GM06990 (cell line): ENCODE results near the gene TOP2B.

ENCODE experiments used
- DNase-seq: peaks from one replicate; pipeline ENCODE4 v3.0.0-alpha.2; 2011; ENCODE audit not compliant: insufficient read length; ENCODE audit errors: extremely low read depth
- H3K27me3 ChIP-seq: replicated peaks from 2 replicates; pipeline ENCODE4 v1.6.0; 2011; ENCODE audit warnings: low read length; ENCODE audit not compliant: control insufficient read depth, insufficient read depth
- H3K36me3 ChIP-seq: 2 replicates; pipeline ENCODE4 v1.5.1; 2011; ENCODE audit warnings: low read length; ENCODE audit not compliant: control insufficient read depth, insufficient read depth
- H3K4me3 ChIP-seq: replicated peaks from 2 replicates; pipeline ENCODE4 v1.5.1; 2011; ENCODE audit warnings: low read depth, mild to moderate bottlenecking, control low read depth, low read length
- TF ChIP-seq, protein P1 (sequence below): IDR thresholded peaks from 2 replicates; pipeline ENCODE4 v1.5.1; 2011; ENCODE audit warnings: low read length, control low read depth, mild to moderate bottlenecking, inconsistent platforms; ENCODE audit not compliant: insufficient read depth, poor library complexity, severe bottlenecking

Gene TOP2B

DNA sequence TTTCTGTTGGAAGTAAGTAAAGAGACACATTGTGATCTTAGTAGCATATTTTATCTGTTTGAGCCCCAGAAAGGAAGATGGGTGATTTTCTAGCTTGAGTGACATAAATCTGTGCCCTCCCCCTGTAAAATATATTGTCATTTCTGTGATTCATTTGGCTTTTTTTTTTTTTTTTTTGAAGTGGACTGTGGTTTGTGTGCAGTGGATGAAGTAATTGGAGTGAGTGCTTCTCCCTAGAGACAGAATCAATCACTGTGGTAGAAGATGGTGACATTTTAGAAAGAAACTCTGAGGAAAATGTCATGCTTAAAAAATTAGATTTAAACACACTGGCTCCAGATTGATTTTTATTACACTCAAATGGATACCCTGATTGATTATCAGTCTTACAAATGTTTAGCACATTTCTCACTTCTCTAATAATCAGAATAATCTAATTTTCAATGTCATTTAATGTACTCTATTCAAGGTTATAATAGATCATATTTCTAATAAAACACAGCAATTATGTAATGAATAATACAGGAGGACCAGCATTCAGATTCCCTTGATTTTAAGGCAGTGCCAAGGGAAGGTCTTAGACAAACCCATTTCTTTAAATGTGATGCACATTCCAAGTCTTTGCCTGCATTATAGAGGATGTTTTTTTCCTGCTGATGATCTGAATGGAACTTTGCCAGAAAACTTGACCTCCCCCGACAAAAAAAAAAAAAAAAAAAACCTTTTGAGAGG, 116.6 kb downstream of the TOP2B start:
- H3K4me3 ChIP-seq = no peak overlapping the region
- DNase-seq = no peak
- TF ChIP-seq, protein P1, sequence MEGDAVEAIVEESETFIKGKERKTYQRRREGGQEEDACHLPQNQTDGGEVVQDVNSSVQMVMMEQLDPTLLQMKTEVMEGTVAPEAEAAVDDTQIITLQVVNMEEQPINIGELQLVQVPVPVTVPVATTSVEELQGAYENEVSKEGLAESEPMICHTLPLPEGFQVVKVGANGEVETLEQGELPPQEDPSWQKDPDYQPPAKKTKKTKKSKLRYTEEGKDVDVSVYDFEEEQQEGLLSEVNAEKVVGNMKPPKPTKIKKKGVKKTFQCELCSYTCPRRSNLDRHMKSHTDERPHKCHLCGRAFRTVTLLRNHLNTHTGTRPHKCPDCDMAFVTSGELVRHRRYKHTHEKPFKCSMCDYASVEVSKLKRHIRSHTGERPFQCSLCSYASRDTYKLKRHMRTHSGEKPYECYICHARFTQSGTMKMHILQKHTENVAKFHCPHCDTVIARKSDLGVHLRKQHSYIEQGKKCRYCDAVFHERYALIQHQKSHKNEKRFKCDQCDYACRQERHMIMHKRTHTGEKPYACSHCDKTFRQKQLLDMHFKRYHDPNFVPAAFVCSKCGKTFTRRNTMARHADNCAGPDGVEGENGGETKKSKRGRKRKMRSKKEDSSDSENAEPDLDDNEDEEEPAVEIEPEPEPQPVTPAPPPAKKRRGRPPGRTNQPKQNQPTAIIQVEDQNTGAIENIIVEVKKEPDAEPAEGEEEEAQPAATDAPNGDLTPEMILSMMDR = no peak
- H3K36me3 ChIP-seq = no peaks in the 10 kb centered on the region
- H3K27me3 ChIP-seq = no peaks in the 10 kb centered on the region
